CD4-positive, CD25-positive, alpha-beta regulatory T cell (primary cell): ENCODE results near the gene GPATCH2. TPM values are rescaled to one million over a fixed set of nuclear protein-coding genes. Genes with fewer than 3 reads are reported as not detected.
"Not testable (repeated sequence)": the region's sequence is repeated elsewhere in the genome, so short reads cannot be mapped to it uniquely, and the experiment has no call there.

Source experiments
- ATAC-seq, 2 donors: fragments of 150-1000 bp; cut with Tn5 transposase; one replicate each; pipeline ENCODE4 v1.10.0; 2021; ENCODE audit warnings: low read depth in 2 of 2, moderate number of reproducible peaks in 2 of 2, moderate library complexity in 1 of 2
- DNase-seq, 3 donors: peaks; one replicate each; pipeline versions ENCODE4 v3.0.0 to v3.0.0-alpha.2; 2012 to 2022; ENCODE audit warnings: mixed read lengths in 1 of 3
- H3K27ac ChIP-seq: one replicate; pipeline ENCODE4 v1.7.0; 2013; ENCODE audit warnings: mild to moderate bottlenecking, low read length; ENCODE audit not compliant: insufficient read depth, poor library complexity, severe bottlenecking
- H3K27me3 ChIP-seq: one replicate; pipeline ENCODE4 v1.7.0; 2013; ENCODE audit warnings: low read length; ENCODE audit not compliant: control insufficient read depth, insufficient read depth
- H3K36me3 ChIP-seq: one replicate; pipeline ENCODE4 v1.7.0; 2013; ENCODE audit warnings: mild to moderate bottlenecking, low read length, moderate library complexity; ENCODE audit not compliant: control insufficient read depth, insufficient read depth
- H3K4me1 ChIP-seq: 2 replicates; pipeline ENCODE4 v1.7.0; 2013; ENCODE audit warnings: mild to moderate bottlenecking, low read length; ENCODE audit not compliant: insufficient read depth, control insufficient read depth, poor library complexity, severe bottlenecking
- H3K4me3 ChIP-seq: one replicate; pipeline ENCODE4 v1.7.0; 2013; ENCODE audit warnings: low read depth, mild to moderate bottlenecking, low read length, moderate library complexity
- H3K9me3 ChIP-seq, 2 experiments: 1 replicate in 1 of 2; 2 replicates in 1 of 2; pipeline ENCODE4 v1.7.0; 2013; ENCODE audit warnings: low read length in 2 of 2, mild to moderate bottlenecking in 1 of 2, moderate library complexity in 1 of 2; ENCODE audit not compliant: control insufficient read depth in 2 of 2
- H3K27ac Mint-ChIP-seq, 3 donors: one replicate each; pipeline ENCODE4 v1.8.0; 2020 to 2022; ENCODE audit warnings: mild to moderate bottlenecking in 3 of 3, mixed read lengths in 3 of 3, moderate library complexity in 2 of 3
- H3K27me3 Mint-ChIP-seq: one replicate; pipeline ENCODE4 v1.8.0; 2022; ENCODE audit warnings: mild to moderate bottlenecking, mixed read lengths
- H3K36me3 Mint-ChIP-seq: one replicate; pipeline ENCODE4 v1.8.0; 2020; ENCODE audit warnings: mixed read lengths
- H3K4me1 Mint-ChIP-seq, 4 donors: one replicate each; pipeline ENCODE4 v1.8.0; 2020 to 2022; ENCODE audit warnings: mixed read lengths in 4 of 4, mild to moderate bottlenecking in 1 of 4
- H3K4me3 Mint-ChIP-seq, 4 donors: one replicate each; pipeline ENCODE4 v1.8.0; 2020 to 2022; ENCODE audit warnings: mild to moderate bottlenecking in 4 of 4, mixed read lengths in 4 of 4, moderate library complexity in 3 of 4
- H3K9me3 Mint-ChIP-seq, 7 donors: one replicate each; pipeline ENCODE4 v1.8.0; 2020 to 2022; ENCODE audit warnings: mixed read lengths in 7 of 7, mild to moderate bottlenecking in 3 of 7, moderate library complexity in 2 of 7
- polyA plus RNA-seq, 4 donors: library from polyadenylated mRNA; unstranded; fragments of 300-500 nt; fragmentation: Illumina TruSeq; gene quantifications; one replicate each; pipeline ENCODE4 v1.2.3, GENCODE V29; 2021
- total RNA-seq: library from RNA; stranded (reverse); gene quantifications from one replicate; pipeline ENCODE4 v1.2.3, GENCODE V29; 2022

The GPATCH2 gene
- total and polyA plus RNA-seq, 5 donors from 2014 or later: 3.4 to 17.0 (median 4.4) TPM

GRCh38 chr1:217379804-217380203 lies 251.1 kb downstream of the GPATCH2 start:
- not testable (repeated sequence) for H3K27ac Mint-ChIP-seq, ATAC-seq, H3K4me3 ChIP-seq, H3K9me3 ChIP-seq, H3K9me3 Mint-ChIP-seq, H3K36me3 ChIP-seq, H3K27me3 Mint-ChIP-seq, H3K4me1 ChIP-seq, H3K4me1 Mint-ChIP-seq, DNase-seq, H3K36me3 Mint-ChIP-seq, H3K27me3 ChIP-seq, H3K27ac ChIP-seq, H3K4me3 Mint-ChIP-seq

DNA sequence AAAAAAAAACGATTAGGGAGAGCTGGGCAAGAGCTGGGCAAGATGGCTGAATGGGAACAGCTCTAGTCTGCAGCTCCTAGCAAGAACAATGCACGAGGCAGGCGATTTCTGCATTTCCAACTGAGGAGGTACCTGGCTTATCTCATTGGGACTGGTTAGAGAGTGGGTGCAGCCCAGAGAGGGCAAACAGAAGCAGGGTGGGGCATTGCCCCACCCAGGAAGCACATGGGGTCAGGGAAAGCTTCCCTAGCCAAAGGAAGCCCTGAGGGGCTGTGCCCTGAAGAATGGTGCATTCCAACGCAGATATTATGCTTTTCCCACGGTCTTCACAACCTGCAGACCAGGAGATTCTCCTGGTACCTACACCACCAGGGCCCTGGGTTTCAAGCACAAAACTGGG lies 251.6 kb downstream of the GPATCH2 start:
- no peak for DNase-seq
- H3K36me3 Mint-ChIP-seq: no peaks in the 10 kb centered on the region
- peaks cover 1 to 4% of the 10 kb centered on the region in 2 experiments for H3K9me3 ChIP-seq
- H3K27ac ChIP-seq: no peak overlapping the region
- H3K27ac Mint-ChIP-seq: no peak overlapping the region
- H3K4me1 Mint-ChIP-seq: no peaks in the 10 kb centered on the region
- H3K4me3 ChIP-seq: no peak overlapping the region
- no peak overlapping the region for H3K4me3 Mint-ChIP-seq
- H3K27me3 ChIP-seq: no peaks in the 10 kb centered on the region
- no peak for ATAC-seq
- peaks cover 6 to 9% (median 8%) of the 10 kb centered on the region in 7 donors for H3K9me3 Mint-ChIP-seq
- H3K4me1 ChIP-seq: no peaks in the 10 kb centered on the region
- no peaks in the 10 kb centered on the region for H3K36me3 ChIP-seq
- peaks cover 4% of the 10 kb centered on the region for H3K27me3 Mint-ChIP-seq

Other genes with a start within 250 kb of the GPATCH2 start
- not detected for gene SPATA17, start 254 bp upstream of the GPATCH2 start, total RNA-seq
- not detected for gene SPATA17, start 254 bp upstream of the GPATCH2 start, polyA plus RNA-seq